ACHN (cell line): ENCODE measurements around the gene LNX1.

Experiments
- DNase-seq: peaks from one replicate; pipeline ENCODE4 v3.0.0-alpha.2; 2015
- in situ Hi-C: cut with HindIII; loops from 2 replicates; pipeline ENCODE4 v1.10.0; 2017; ENCODE audit warnings: low sequenced_read_pairs, low pct_ligation_motif_present, low pct_unique_long_range_greater_than_20kb

Gene LNX1

DNA sequence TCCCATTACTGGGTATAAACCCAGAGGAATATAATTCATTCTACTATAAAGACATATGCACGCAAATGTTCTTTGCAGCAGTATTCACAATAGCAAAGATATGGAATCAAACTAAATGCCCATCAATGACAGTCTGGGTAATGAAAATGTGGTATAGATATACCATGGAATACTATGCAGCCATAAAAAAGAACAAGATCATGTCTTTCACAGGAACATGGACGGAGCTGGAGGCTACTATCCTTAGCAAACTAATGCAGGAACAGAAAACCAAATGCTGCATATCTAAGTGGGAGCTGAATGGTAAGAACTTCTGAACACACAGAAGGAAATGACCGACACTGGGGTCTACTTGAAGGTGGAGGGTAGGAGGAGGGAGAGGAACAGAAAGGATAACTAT lies 42.6 kb downstream of the LNX1 start:
- DNase-seq = no peak

DNA sequence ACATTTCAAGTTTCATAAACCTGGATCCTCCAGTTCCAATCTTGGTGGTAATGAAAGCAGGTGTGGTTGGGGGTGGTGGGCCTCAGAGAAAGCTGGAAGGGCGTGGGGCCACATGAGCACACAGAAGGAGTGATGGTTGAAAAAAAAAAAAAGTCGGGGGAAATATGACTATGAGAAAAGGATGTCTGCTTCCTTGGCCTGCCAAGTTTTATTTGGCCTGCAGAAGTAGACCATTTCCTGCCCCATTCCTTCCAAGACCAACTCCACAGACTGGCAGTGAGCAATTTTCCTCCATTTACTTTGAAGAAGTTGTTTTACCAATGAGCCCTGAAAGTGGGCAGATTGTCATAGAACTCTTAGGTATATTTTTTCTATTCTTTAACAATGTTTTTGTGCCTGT lies 43.3 kb downstream of the LNX1 start:
- no peak for DNase-seq
- in situ Hi-C loops = no loop called here

More for the DNA sequence above, 42.6 kb downstream of the LNX1 start:
- in situ Hi-C loops = no loop called here

DNA sequence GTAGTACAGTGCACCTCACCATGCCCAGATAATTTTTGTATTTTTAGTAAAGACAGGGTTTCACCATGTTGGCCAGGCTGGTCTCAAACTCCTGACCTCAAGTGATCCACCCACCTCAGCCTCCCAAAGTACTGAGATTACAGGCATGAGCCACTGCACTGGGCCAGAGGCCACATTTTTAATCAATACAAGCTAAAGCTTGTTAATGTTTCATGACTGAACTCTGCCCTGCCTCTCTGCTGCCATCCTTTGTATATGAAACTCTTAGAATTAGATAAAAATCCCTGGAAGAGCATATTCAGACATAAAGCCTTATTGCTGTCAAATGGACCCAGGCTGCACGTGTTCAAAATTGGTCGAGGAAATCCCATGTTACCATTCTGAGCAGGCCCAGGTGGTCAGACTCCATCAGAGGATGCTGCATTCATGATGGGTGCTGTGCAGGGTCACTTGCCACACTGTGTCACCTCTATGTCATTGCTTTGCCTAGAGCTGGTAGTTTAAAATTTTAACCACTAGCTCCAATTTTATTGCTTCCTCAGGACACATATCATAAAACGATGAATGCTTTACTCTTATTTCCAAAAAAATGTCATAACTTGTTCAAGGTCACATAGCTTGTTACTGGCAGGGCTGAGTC lies 45.2 kb downstream of the LNX1 start:
- no peak for DNase-seq
- in situ Hi-C loops = no loop called here

DNA sequence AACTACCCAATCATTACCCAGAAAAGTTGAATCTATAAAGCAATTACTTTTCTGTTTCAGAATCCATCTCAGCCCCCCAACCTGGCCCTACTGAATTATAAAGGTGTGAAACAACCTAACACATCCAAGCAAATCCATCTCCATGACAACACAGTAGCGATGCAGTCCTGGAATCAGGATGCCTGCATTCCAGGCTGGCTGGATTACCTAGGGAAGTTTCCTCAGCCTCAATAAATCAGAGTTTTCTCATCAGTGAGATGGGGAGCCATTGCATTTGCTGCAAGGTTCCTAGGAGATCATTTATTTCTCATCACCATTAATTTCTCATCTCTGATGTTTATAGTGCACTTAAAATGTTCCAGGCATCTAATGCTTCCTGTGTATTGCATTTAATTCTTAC lies 46.0 kb downstream of the LNX1 start:
- in situ Hi-C loops = no loop called here
- DNase-seq = no peak

DNA sequence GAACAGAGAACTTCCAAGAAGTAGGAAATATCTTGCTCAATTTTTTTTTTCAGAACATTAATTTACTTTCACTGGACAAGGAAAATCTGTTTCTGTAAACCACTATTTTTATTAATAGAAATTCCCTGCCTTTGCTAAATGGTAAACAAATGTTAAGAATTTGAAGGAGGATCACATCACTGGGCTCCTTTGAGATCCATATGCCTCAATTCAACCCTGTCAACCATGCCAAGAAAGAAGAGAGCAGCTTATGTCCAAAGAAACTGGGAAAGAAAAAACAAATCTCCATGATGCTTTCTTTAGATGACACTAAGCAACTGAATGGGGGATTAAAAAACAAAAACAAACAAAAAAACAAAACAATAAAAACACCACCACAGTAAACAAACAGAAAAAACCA lies 47.7 kb downstream of the LNX1 start:
- in situ Hi-C loops = no loop called here
- DNase-seq = no peak

DNA sequence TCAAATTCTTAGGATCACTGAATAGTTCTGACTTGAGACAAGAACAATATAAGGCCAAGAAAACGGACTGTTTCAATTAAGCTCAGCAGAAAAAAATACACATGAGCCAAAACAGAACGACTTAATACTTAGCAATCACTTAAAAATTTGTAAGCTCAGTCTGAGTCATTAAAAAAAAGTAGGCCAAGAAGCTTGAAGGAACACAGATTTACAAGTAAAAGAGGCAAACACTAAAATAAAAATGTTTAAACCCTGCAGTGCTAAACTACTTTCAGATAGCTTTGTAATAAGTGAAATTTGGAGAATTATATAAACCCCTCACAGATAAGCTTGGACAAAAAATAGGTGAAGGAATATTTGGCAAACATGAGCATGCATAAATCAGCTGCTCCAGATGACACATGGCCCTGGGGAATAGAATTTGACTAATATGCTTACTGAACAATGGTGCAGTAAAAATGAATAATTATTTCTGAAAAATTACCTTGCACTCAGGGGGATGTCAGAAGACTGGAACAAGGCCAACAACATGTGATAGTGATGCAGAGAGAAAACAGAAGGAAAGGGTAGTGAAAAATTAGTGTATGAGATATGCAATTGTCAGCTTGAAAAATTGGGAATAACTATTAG lies 49.6 kb downstream of the LNX1 start:
- in situ Hi-C loops = no loop called here
- no peak for DNase-seq

DNA sequence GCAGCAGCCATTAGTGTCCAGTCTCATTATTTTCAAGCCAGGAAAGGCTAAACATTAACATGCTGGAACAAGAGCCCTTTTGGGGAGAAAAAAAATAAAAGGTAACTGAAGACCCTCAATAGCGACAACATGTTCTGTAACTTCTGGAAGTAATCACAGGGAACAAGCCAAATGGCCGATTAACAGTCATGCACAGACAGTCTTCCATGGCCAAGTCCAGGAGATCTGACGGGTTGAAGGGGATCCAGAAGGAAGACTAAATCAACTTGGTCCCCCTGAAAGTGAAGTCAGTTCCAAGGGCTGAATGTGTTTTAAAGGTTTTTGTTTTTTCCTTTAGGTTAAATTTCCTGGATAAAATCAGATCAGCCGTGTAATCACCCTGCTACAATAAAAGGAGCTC lies 52.5 kb downstream of the LNX1 start:
- no peak for DNase-seq
- in situ Hi-C loops = no loop called here

DNA sequence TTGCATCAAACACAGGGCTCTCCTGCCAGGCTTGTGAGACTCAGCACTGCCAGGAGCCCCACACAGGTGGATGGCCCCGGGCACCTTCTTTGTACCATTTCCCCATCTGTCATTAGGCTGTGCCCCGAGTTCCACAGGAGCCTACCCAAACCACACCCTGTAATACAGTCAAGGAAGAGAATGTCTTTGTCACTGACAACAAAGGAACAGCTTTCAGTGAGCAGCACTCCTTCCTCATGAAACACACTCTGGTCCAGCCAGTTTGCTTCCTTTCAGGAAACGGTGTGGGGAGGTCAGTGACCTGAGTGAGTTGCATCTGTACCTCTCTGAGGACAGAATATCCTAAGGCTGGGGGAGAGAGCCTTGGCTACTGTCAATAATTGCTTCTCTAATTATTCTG lies 53.7 kb downstream of the LNX1 start:
- no peak for DNase-seq
- in situ Hi-C loops = no loop called here

DNA sequence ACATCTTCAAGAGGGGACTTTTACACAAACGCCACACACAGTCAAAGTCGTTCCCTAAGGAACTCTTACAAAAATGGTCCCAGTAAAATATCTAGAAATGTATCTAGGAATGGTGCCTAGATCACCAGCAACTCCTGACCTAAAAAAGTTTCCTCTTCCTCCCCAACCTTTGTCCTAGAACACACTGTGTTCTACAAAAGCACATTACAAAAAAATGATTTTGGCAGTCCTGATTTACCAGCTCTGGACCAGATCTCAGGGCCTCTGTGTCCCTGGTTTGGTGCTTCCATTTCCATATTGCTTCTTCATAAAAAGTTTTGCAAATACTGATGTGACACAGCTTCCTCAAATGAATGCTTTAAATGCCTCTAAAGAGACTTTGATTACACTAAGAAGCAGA lies 55.0 kb downstream of the LNX1 start:
- no peak for DNase-seq
- in situ Hi-C loops = no loop called here

DNA sequence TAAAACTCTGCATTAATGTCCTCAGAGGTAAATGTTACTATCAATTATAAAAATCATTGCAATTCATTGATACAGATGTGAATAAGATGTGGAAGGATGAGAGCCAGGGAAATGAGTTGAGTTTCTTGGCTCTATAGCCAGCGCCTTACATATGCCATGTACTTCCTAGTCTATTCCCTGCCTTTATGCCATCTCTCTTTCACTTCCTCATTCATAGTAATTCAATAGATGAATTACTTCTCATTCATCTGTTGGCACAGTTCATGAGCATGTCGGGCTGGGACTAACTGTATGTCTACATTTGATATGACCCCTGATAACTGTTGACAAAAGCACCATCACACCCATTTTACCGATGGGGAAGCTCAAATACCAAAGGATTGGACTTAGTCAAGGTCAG lies 55.7 kb downstream of the LNX1 start:
- DNase-seq = no peak

DNA sequence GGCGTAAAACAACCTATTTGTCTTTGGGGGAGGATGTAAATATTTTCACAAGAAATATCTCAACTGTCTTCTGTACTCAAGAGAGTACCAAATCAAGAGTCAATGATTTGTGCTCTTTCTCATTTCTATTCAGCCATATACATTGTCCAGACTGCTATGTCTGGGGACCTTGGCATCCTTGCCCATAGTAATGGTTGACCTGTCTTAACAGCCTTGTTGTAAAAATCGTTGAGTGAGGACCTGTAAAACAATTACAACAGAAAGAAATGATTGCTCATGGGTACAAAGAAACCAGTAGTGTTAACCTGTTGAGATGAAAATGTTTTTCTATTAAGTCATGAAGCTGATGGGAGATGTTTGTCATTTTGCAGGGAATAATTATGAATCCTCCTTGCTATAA lies 56.6 kb downstream of the LNX1 start:
- in situ Hi-C loops = no loop called here
- DNase-seq = no peak

More for the DNA sequence above, 55.7 kb downstream of the LNX1 start:
- in situ Hi-C loops = no loop called here

DNA sequence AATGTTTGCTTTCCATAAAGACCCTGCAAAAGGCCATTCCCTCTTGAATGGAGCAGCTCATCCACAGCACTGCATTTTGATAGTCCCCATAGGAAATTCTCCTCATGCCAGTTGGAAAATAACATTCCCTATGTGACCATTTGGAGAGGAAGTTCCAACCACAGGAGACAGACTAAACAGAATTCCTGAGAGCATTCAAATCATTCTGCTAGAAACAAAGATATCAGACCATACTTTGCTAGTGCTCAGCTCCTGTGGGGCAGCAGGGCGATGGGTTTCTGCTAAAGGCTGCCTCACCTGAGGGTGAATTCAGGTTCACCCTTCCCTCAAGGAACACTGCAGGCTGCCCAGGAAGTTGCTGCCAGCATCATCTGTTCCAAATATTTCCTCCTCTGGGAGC lies 58.8 kb downstream of the LNX1 start:
- no peak for DNase-seq
- in situ Hi-C loops = no loop called here

DNA sequence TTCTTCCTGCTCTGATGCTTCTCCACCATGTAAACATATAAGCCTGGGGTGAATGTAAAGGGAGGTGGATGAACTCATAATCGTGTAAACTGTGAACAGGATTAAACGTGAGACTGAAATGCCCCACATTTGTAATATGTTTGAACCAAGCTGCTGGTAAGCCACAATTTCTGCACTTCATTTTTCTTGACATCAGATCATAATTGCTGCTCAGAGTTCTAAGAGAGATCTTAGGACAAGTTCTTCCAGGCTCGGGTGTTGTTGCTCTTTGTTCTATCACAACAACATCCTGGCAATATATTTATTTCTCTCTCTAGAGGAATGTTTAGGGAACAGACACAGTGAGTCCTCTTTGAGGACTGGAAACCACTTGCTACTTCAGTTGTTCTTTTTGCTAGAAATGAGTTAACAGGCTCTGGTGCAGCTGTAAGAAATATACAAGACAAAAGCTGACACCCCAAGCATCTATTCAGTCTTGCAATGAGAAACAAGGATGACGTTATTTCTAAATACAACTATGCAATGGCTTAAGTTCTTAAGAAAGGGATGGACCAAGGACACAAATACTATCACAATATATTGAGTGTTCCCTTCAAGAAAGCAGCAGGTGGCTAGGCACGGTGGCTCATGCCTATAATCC lies 59.6 kb downstream of the LNX1 start:
- in situ Hi-C loops = no loop called here
- no peak for DNase-seq

DNA sequence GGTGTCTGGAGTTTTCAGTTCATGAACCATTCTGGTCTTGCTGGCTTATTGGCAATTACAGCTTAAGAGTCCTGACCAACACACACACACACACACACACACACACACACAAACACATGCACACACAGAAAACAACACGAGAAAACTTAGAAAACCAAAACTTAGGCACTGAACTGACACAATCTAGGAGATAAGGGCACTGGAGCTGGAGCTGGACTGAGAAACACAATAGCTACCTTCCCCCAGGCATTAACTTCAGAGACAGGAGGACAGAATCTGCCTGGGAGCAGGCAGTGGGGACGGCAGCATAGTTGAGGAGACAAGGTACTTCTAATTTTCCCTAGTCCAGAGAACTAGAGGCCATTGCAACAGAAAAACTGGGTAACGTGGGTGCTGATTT lies 62.3 kb downstream of the LNX1 start:
- DNase-seq = no peak
- in situ Hi-C loops = no loop called here

DNA sequence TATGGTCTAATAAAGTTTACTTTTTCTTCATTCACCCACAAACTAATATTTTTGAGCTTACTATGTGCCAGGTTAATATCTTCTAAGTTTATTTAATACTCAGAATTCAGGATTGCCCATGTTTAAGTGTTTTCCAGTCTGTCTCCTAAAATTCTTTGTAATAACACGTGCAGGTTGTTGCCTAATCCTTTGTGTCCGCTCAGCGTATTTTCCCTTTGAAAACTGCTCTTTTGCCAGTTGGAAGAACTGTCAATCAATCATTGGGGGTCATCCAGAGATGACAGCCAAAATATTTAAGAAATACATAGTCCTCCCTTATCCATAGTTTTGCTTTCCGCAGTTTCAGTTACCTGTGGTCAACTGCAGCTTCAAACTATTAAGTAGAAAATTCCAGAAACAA lies 63.4 kb downstream of the LNX1 start:
- in situ Hi-C loops = no loop called here
- DNase-seq = no peak

DNA sequence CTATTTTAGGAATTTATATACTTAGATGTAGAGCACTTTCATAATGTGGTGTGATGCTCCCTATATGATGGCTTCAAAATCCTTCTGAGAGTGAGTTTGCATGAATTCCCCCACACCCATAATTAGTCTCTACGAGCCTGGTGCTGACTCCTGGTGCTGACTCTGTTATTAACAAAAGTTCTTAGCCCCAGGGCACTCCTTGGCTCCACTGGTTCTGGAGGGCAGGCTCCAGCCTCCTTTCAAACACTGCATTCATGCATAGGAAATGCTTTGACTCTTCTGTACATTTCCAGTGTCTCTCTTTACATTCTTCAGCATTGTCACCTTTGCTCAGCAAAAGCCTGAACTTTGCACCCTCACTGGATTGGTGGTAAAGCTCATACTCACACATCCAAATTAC lies 64.0 kb downstream of the LNX1 start:
- DNase-seq = no peak
- in situ Hi-C loops = no loop called here

DNA sequence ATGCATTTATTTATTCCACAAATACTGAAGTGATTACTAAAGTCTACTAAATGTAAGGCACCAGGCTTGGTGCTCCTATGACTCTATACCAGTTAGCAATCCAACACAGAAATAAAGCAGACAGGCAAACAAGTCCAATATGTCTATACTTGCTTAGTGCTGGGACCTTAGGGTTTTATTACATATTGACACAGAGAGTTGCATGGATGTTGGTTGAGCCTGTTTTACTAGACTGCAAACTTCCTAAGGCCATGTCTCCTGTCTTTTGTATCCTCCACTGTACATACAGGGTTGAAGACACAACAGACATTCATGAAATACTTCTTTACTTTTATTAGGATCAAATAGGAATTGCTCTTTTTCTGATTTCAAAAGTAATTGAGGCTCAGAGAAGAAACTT lies 69.0 kb downstream of the LNX1 start:
- in situ Hi-C loops = no loop called here
- DNase-seq = no peak

DNA sequence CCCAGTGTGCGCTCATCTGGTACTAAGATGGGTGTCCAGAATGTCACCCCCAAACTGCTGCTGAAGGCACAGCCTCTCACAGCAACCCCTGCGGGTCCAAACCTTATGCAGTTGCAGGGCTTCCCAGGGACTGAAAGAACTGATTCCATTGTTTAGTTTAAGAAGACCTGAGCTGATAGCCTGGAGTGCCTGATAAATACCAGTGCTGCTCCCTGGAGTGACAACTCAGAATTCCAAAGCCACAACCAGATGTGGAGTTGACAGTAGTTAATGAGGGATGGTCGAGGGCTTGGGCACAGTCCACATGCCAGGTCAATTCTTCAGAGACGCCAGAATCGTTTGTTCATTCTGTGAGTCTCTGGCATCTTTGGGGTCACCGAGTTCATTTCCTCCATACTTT lies 71.2 kb downstream of the LNX1 start:
- in situ Hi-C loops = no loop called here
- DNase-seq = no peak

DNA sequence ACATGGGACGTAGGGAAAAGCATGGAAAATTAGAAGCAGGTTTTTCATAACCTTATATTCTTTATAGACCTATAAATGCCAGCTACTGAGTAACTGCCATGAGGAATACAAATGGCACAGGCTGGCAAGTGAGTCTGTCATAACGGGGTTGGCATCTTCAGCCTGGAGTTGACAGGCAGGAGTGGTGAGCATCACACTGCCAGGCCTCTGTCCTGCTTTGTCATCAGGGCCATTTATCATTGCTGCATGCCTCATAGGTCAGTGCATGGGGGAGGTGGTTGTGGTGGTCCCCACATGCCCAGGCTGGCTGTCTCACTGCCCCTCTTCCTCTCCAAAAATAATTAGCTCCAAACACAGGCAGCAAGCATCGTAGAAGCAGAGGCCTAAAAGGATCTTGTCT lies 72.5 kb downstream of the LNX1 start:
- in situ Hi-C loops = no loop called here
- no peak for DNase-seq

DNA sequence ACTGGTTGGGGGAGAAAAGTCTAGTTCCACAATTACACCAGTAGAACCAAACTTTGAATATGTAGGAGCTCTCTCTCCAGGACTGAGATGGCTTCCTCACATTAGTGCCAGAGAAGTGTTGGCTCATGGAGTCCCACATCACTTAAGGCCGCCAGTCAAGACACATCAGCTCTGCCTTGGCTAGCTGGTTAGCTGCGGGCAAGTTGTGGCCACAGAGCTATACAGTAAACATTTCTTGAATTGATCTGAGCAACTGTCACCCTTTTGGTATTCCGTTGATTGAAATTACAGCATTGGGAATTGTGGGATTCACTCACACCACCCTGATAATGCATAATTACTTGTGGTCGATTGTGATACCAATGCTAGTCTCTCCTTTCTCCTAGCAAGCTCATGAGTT lies 76.2 kb downstream of the LNX1 start:
- in situ Hi-C loops = no loop called here
- no peak for DNase-seq
